ENCODE results near the gene PIWIL1. TPM values are rescaled to one million over a fixed set of nuclear protein-coding genes. Genes with fewer than 3 reads are reported as not detected.

PIWIL1 gene
- not detected for total RNA-seq

DNA sequence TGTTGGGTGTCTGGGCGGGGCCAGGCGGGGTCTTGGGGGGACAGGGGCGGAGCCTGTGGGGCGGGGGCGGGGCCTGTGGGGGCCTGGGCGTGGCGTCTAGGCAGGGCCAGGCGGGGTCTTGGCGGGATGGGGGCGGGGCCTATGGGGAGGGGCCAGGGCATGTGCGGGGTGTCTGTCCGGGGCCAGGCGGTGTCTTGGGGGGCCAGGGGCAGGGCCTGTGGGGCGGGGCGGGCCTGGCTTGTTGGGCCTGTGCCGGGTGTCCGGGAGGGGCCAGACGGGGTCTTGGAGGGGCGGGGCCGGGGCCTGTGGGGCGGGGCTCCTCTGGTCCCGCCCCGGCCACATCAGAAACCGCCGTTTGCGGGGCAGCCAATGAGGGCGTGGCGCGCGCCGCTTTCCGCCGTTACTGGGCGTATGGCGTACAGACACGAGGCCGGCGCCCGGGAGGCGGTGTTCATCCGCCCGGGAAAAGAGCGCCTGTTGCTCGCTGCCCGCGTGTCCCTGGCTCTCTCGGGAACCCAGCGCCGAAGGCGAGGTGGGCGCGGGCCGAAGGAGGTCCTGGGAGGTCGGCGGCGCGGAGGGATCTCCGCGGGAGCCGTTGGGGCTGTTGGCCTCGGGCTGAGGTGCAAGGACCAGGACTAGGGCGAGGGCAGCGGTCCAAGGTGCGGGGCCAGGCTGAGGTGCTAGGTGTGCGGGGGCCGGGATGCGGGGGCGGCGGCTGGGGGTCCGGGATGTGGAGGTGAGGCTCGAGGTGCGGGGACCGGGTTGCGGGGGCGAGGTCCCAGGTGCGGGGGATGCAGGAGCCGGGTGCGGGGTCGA, at the start of gene PIWIL1:
Gene PIWIL1, plus strand, starts transcription at position 400 of the 816 bp plus-strand sequence. CDS start 4,705 bp downstream, outside the sequence.

Other genes with a start within 250 kb of the PIWIL1 start
- 0.31 TPM for gene FZD10, start 175.4 kb upstream of the PIWIL1 start, total RNA-seq

Data from parietal lobe (tissue), 1 donor.